WI38 (cell line): ENCODE data around the gene RNF150.
"Not testable (repeated sequence)": the region's sequence is repeated elsewhere in the genome, so short reads cannot be mapped to it uniquely, and the experiment has no call there.

Source experiments
- H3K4me3 ChIP-seq: 2 replicates; pipeline ENCODE4 v1.5.1; 2011; ENCODE audit warnings: low read depth, mild to moderate bottlenecking, control low read depth, low read length
- CTCF ChIP-seq: IDR thresholded peaks from 2 replicates; pipeline ENCODE4 v1.5.1; 2012; ENCODE audit warnings: low read depth, mild to moderate bottlenecking, control low read depth, low read length

RNF150 gene

GRCh38 chr4:141058591-141059512 is 74.4 kb downstream of the RNF150 start:
- H3K4me3 ChIP-seq, result peak overlapping the region; percentile 6; the same call in 1 of the 2 replicates
- TF ChIP-seq CTCF, result no peak

- no peak for TF ChIP-seq CTCF
- no peak overlapping the region for H3K4me3 ChIP-seq
Observed at GRCh38 chr4:141057582-141057981, 75.7 kb downstream of the RNF150 start.

- no peak overlapping the region for H3K4me3 ChIP-seq
- TF ChIP-seq CTCF, result no peak
Observed at GRCh38 chr4:141056473-141056872, 76.8 kb downstream of the RNF150 start.

- no peak overlapping the region for H3K4me3 ChIP-seq
- TF ChIP-seq CTCF, result no peak
Observed at GRCh38 chr4:141054446-141054845, 78.8 kb downstream of the RNF150 start.

GRCh38 chr4:141050999-141051398 is 82.3 kb downstream of the RNF150 start:
- not testable (repeated sequence) for H3K4me3 ChIP-seq

GRCh38 chr4:141047228-141047884 is 85.9 kb downstream of the RNF150 start:
- no peak for TF ChIP-seq CTCF
- H3K4me3 ChIP-seq, result no peak overlapping the region

GRCh38 chr4:141046255-141046654 is 87.0 kb downstream of the RNF150 start:
- no peak for TF ChIP-seq CTCF
- no peak overlapping the region for H3K4me3 ChIP-seq
